SK-N-SH treated with all-trans-retinoic acid at 6 μM for 48 hours (cell line): Measurements from ENCODE around the gene BEST3.

Experiments used
- ATAC-seq: fragments of 200-7000 bp; cut with Tn5 transposase; 3 replicates; pipeline ENCODE4 v1.9.1; 2020; ENCODE audit warnings: mild to moderate bottlenecking, moderate library complexity
- ARNTL ChIP-seq: fragments of 450-650 bp; formaldehyde crosslinking; IDR thresholded peaks from 2 replicates; pipeline ENCODE4 v1.5.0; 2020; ENCODE audit warnings: low read depth, mild to moderate bottlenecking, moderate library complexity, borderline replicate concordance
- BACH2 ChIP-seq: fragments of 250-450 bp; sonication (Bioruptor Pico); IDR thresholded peaks from 2 replicates; pipeline ENCODE4 v1.9.0; 2021; ENCODE audit warnings: mild to moderate bottlenecking, borderline replicate concordance
- CSDC2 ChIP-seq: fragments of 250-450 bp; sonication (Bioruptor Pico); IDR thresholded peaks from 2 replicates; pipeline ENCODE4 v1.5.0; 2020; ENCODE audit warnings: mild to moderate bottlenecking, moderate library complexity
- ESRRG ChIP-seq: fragments of 250-450 bp; sonication (Bioruptor Pico); IDR thresholded peaks from 2 replicates; pipeline ENCODE4 v1.6.1; 2021; ENCODE audit warnings: mild to moderate bottlenecking
- GLIS3 ChIP-seq: fragments of 250-450 bp; sonication (Bioruptor Pico); IDR thresholded peaks from 2 replicates; pipeline ENCODE4 v1.5.0; 2020; ENCODE audit warnings: mild to moderate bottlenecking, moderate library complexity
- OSR1 ChIP-seq: fragments of 250-450 bp; sonication (Bioruptor Pico); IDR thresholded peaks from 2 replicates; pipeline ENCODE4 v1.8.0; 2022; ENCODE audit warnings: moderate library complexity, mild to moderate bottlenecking, inconsistent platforms
- PPARA ChIP-seq: fragments of 250-450 bp; sonication (Bioruptor Pico); IDR thresholded peaks from 2 replicates; pipeline ENCODE4 v1.5.0; 2020; ENCODE audit warnings: mild to moderate bottlenecking, borderline replicate concordance
- RARB ChIP-seq: fragments of 250-450 bp; sonication (Bioruptor Pico); IDR thresholded peaks from 2 replicates; pipeline ENCODE4 v1.8.0; 2021; ENCODE audit warnings: mild to moderate bottlenecking, moderate library complexity
- SNAI2 ChIP-seq: fragments of 250-450 bp; sonication (Bioruptor Pico); IDR thresholded peaks from 2 replicates; pipeline ENCODE4 v1.5.0; 2020; ENCODE audit warnings: mild to moderate bottlenecking, moderate library complexity
- TCF4 ChIP-seq: fragments of 250-450 bp; sonication (Bioruptor Pico); IDR thresholded peaks from 2 replicates; pipeline ENCODE4 v1.8.0; 2021; ENCODE audit warnings: mild to moderate bottlenecking, moderate library complexity, borderline replicate concordance
- TOX ChIP-seq: fragments of 250-450 bp; sonication (Bioruptor Pico); IDR thresholded peaks from 2 replicates; pipeline ENCODE4 v1.8.0; 2021; ENCODE audit warnings: mild to moderate bottlenecking, moderate library complexity, borderline replicate concordance
- ZC3H10 ChIP-seq: fragments of 250-450 bp; sonication (Bioruptor Pico); IDR thresholded peaks from 2 replicates; pipeline ENCODE4 v1.5.1; 2021; ENCODE audit warnings: mild to moderate bottlenecking, moderate library complexity
- ZFP3 ChIP-seq: fragments of 250-450 bp; sonication (Bioruptor Pico); IDR thresholded peaks from 2 replicates; pipeline ENCODE4 v1.5.0; 2020; ENCODE audit warnings: mild to moderate bottlenecking, moderate library complexity
- ZFP30 ChIP-seq: fragments of 450-650 bp; formaldehyde crosslinking; IDR thresholded peaks from 2 replicates; pipeline ENCODE4 v1.5.0; 2022; ENCODE audit warnings: mild to moderate bottlenecking, moderate library complexity
- ZNF565 ChIP-seq: fragments of 450-650 bp; formaldehyde crosslinking; conservative IDR thresholded peaks from 2 replicates; pipeline ENCODE4 v1.5.0; 2020; ENCODE audit warnings: low read depth, mild to moderate bottlenecking, moderate library complexity
- ZNF70 ChIP-seq: fragments of 450-650 bp; formaldehyde crosslinking; IDR thresholded peaks from 2 replicates; pipeline ENCODE4 v1.5.0; 2020; ENCODE audit warnings: mild to moderate bottlenecking, moderate library complexity
- ZNF8 ChIP-seq: fragments of 450-650 bp; formaldehyde crosslinking; IDR thresholded peaks from 2 replicates; pipeline ENCODE4 v1.5.0; 2020; ENCODE audit warnings: mild to moderate bottlenecking, moderate library complexity
- TF ChIP-seq, protein P1 (sequence below): fragments of 250-450 bp; sonication (Bioruptor Pico); IDR thresholded peaks from 2 replicates; pipeline ENCODE4 v1.5.0; 2020; ENCODE audit warnings: mild to moderate bottlenecking, moderate library complexity
- TF ChIP-seq, protein P2 (sequence below): fragments of 250-450 bp; sonication (Bioruptor Pico); IDR thresholded peaks from 2 replicates; pipeline ENCODE4 v1.8.0; 2020; ENCODE audit warnings: mild to moderate bottlenecking, moderate library complexity, borderline replicate concordance
- TF ChIP-seq, protein P3 (sequence below): fragments of 250-450 bp; sonication (Bioruptor Pico); IDR thresholded peaks from 2 replicates; pipeline ENCODE4 v1.5.1; 2021; ENCODE audit warnings: mild to moderate bottlenecking, moderate library complexity

Gene BEST3

DNA sequence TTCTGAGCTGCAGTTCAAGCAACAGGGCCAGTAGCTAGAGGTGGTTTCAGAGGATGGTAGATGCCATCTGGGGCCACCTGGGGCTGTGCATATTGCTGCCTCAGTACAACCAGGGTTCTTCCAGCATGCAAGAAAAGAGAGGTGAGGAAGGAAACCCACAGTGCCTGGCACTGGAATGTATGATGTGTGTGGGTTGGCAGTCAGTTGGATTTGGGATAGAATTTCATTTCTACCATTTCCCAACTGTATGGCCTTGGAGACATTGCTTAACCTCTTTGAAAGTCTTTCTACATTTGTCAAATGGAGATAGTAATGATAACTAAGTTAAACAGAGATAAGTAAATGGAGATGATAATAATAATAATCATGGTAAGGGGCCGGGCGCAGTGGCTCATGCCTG lies 78.2 kb downstream of the BEST3 start:
- no peak for ATAC-seq

DNA sequence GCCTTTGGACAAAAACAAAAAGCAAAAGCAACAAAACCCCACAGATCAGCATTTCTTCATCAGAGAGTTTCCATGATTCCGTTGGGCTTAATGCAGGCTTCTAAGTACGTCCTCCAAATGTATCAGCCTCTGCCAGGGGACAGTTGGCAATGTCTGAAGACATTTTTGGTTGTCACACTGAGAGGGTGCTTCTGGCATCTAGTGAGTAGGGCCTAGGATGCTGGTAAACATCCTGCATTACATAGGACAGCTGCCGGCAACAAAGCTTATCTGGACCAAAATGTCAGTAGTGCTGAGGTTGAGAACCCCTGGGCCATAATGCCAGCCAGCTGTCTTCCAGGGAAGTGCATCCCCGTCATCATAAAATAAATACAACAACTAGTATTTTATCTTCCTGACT lies 79.0 kb downstream of the BEST3 start:
- TF ChIP-seq TOX (CRISPR knock-in tag) = no peak
- TF ChIP-seq ZNF8 (CRISPR knock-in tag) = no peak
- no peak for TF ChIP-seq PPARA (CRISPR knock-in tag)
- TF ChIP-seq ARNTL (CRISPR knock-in tag) = no peak
- TF ChIP-seq TCF4 (CRISPR knock-in tag) = no peak
- no peak for TF ChIP-seq CSDC2 (CRISPR knock-in tag)
- TF ChIP-seq, protein P1, sequence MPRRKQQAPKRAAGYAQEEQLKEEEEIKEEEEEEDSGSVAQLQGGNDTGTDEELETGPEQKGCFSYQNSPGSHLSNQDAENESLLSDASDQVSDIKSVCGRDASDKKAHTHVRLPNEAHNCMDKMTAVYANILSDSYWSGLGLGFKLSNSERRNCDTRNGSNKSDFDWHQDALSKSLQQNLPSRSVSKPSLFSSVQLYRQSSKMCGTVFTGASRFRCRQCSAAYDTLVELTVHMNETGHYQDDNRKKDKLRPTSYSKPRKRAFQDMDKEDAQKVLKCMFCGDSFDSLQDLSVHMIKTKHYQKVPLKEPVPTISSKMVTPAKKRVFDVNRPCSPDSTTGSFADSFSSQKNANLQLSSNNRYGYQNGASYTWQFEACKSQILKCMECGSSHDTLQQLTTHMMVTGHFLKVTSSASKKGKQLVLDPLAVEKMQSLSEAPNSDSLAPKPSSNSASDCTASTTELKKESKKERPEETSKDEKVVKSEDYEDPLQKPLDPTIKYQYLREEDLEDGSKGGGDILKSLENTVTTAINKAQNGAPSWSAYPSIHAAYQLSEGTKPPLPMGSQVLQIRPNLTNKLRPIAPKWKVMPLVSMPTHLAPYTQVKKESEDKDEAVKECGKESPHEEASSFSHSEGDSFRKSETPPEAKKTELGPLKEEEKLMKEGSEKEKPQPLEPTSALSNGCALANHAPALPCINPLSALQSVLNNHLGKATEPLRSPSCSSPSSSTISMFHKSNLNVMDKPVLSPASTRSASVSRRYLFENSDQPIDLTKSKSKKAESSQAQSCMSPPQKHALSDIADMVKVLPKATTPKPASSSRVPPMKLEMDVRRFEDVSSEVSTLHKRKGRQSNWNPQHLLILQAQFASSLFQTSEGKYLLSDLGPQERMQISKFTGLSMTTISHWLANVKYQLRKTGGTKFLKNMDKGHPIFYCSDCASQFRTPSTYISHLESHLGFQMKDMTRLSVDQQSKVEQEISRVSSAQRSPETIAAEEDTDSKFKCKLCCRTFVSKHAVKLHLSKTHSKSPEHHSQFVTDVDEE (CRISPR knock-in tag) = no peak
- no peak for TF ChIP-seq ZNF565
- no peak for TF ChIP-seq ZC3H10 (CRISPR knock-in tag)
- TF ChIP-seq OSR1 = no peak
- TF ChIP-seq ESRRG (CRISPR knock-in tag) = no peak
- TF ChIP-seq ZFP3 (CRISPR knock-in tag) = no peak
- no peak for TF ChIP-seq ZFP30 (CRISPR knock-in tag)
- TF ChIP-seq ZNF70 (CRISPR knock-in tag) = no peak
- ATAC-seq = no peak

More for the DNA sequence above, 78.2 kb downstream of the BEST3 start:
- TF ChIP-seq, protein P2, sequence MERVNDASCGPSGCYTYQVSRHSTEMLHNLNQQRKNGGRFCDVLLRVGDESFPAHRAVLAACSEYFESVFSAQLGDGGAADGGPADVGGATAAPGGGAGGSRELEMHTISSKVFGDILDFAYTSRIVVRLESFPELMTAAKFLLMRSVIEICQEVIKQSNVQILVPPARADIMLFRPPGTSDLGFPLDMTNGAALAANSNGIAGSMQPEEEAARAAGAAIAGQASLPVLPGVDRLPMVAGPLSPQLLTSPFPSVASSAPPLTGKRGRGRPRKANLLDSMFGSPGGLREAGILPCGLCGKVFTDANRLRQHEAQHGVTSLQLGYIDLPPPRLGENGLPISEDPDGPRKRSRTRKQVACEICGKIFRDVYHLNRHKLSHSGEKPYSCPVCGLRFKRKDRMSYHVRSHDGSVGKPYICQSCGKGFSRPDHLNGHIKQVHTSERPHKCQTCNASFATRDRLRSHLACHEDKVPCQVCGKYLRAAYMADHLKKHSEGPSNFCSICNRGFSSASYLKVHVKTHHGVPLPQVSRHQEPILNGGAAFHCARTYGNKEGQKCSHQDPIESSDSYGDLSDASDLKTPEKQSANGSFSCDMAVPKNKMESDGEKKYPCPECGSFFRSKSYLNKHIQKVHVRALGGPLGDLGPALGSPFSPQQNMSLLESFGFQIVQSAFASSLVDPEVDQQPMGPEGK (CRISPR knock-in tag) = no peak
- TF ChIP-seq ZC3H10 (CRISPR knock-in tag) = no peak
- TF ChIP-seq OSR1 = no peak
- TF ChIP-seq, protein P1 (CRISPR knock-in tag) = no peak
- TF ChIP-seq ZFP3 (CRISPR knock-in tag) = no peak
- no peak for TF ChIP-seq BACH2 (CRISPR knock-in tag)
- no peak for TF ChIP-seq ARNTL (CRISPR knock-in tag)
- no peak for TF ChIP-seq GLIS3
- TF ChIP-seq TOX (CRISPR knock-in tag) = no peak
- TF ChIP-seq, all 23 proteins: peak for 0

DNA sequence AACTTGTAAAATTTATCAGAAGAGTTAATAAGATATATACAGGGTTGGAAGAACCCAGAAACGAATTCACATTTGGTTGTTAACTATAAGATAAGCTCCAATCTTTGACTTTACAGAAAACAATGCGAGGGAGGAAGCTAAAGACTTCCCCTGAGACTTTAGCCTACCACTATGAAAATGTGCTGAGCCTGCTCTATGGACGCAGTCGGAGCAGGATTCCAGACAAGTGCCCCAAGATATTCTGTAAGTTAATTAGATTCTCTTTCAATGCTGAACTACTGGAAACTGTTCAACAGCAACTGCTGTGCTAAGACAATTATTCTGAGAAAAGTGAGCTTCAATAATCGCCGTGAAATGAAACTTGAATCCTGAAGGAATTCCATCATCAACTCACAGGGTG lies 80.1 kb downstream of the BEST3 start:
- TF ChIP-seq ZNF70 (CRISPR knock-in tag) (no peak), ZNF565 (no peak), ZNF8 (CRISPR knock-in tag) (no peak), SNAI2 (CRISPR knock-in tag) (no peak), ARNTL (CRISPR knock-in tag) (no peak), GLIS3 (no peak), RARB (no peak), OSR1 (no peak), TCF4 (CRISPR knock-in tag) (no peak), ZC3H10 (CRISPR knock-in tag) (no peak)
- TF ChIP-seq, protein P3, sequence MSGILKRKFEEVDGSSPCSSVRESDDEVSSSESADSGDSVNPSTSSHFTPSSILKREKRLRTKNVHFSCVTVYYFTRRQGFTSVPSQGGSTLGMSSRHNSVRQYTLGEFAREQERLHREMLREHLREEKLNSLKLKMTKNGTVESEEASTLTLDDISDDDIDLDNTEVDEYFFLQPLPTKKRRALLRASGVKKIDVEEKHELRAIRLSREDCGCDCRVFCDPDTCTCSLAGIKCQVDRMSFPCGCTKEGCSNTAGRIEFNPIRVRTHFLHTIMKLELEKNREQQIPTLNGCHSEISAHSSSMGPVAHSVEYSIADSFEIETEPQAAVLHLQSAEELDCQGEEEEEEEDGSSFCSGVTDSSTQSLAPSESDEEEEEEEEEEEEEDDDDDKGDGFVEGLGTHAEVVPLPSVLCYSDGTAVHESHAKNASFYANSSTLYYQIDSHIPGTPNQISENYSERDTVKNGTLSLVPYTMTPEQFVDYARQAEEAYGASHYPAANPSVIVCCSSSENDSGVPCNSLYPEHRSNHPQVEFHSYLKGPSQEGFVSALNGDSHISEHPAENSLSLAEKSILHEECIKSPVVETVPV (CRISPR knock-in tag) = no peak
- TF ChIP-seq, protein P1 (CRISPR knock-in tag) = no peak
- ATAC-seq = no peak
